DND-41 (cell line): ENCODE measurements around the gene PLEK.

Experiments used
- ATAC-seq: fragments of 200-7000 bp; cut with Tn5 transposase; 3 replicates; pipeline ENCODE4 v1.9.1; 2021; ENCODE audit warnings: low read depth; ENCODE audit not compliant: insufficient read depth
- DNase-seq: peaks from one replicate; pipeline ENCODE4 v3.0.0-alpha.2; 2020
- H2AFZ ChIP-seq: 2 replicates; pipeline ENCODE4 v1.6.0; 2012; ENCODE audit warnings: low read depth, low read length
- H3K27ac ChIP-seq: 2 replicates; pipeline ENCODE4 v1.5.1; 2012; ENCODE audit warnings: low read length, inconsistent platforms
- H3K27me3 ChIP-seq: fragments of 200-600 bp; sonication (generic); 2 replicates; pipeline ENCODE4 v1.6.0; 2012; ENCODE audit warnings: low read length, mild to moderate bottlenecking, inconsistent platforms; ENCODE audit not compliant: insufficient read depth, poor library complexity
- H3K36me3 ChIP-seq: 2 replicates; pipeline ENCODE4 v1.5.1; 2012; ENCODE audit warnings: low read length, inconsistent platforms; ENCODE audit not compliant: insufficient read depth
- H3K4me1 ChIP-seq: 2 replicates; pipeline ENCODE4 v1.5.1; 2012; ENCODE audit warnings: mild to moderate bottlenecking, low read length; ENCODE audit not compliant: insufficient read depth
- H3K4me2 ChIP-seq: 2 replicates; pipeline ENCODE4 v1.6.0; 2012; ENCODE audit warnings: mild to moderate bottlenecking, moderate library complexity, low read length, inconsistent platforms; ENCODE audit not compliant: insufficient read depth
- H3K4me3 ChIP-seq, 2 experiments: fragments of 200-600 bp in 1 of 2; shearing (Covaris generic) in 1 of 2; 2 replicates each; pipeline ENCODE4 v1.5.1; 2012 to 2016; ENCODE audit warnings: inconsistent platforms in 2 of 2, low read length in 2 of 2, mild to moderate bottlenecking in 2 of 2, low read depth in 1 of 2, moderate library complexity in 1 of 2
- H3K79me2 ChIP-seq: 2 replicates; pipeline ENCODE4 v1.6.0; 2012; ENCODE audit warnings: low read length, inconsistent platforms; ENCODE audit not compliant: insufficient read depth
- H3K9ac ChIP-seq: 2 replicates; pipeline ENCODE4 v1.6.0; 2012; ENCODE audit warnings: low read depth, mild to moderate bottlenecking, inconsistent platforms, low read length, moderate library complexity
- H3K9me3 ChIP-seq: 2 replicates; pipeline ENCODE4 v1.5.1; 2012; ENCODE audit warnings: low read length, moderate library complexity, mild to moderate bottlenecking, inconsistent platforms; ENCODE audit not compliant: insufficient read depth, severe bottlenecking
- H4K20me1 ChIP-seq: 2 replicates; pipeline ENCODE4 v1.6.0; 2012; ENCODE audit warnings: low read length; ENCODE audit not compliant: insufficient read depth
- EZH2 ChIP-seq: IDR thresholded peaks from 3 replicates; pipeline ENCODE4 v1.6.1; 2012; ENCODE audit warnings: borderline replicate concordance, low read depth, mild to moderate bottlenecking, moderate library complexity, low read length, inconsistent platforms; ENCODE audit not compliant: severe bottlenecking
- TF ChIP-seq, protein P1 (sequence below): IDR thresholded peaks from 2 replicates; pipeline ENCODE4 v1.5.1; 2012; ENCODE audit warnings: borderline replicate concordance, low read length, moderate library complexity, mild to moderate bottlenecking; ENCODE audit not compliant: poor library complexity, severe bottlenecking; ENCODE audit errors: extremely low read depth

Gene PLEK

DNA sequence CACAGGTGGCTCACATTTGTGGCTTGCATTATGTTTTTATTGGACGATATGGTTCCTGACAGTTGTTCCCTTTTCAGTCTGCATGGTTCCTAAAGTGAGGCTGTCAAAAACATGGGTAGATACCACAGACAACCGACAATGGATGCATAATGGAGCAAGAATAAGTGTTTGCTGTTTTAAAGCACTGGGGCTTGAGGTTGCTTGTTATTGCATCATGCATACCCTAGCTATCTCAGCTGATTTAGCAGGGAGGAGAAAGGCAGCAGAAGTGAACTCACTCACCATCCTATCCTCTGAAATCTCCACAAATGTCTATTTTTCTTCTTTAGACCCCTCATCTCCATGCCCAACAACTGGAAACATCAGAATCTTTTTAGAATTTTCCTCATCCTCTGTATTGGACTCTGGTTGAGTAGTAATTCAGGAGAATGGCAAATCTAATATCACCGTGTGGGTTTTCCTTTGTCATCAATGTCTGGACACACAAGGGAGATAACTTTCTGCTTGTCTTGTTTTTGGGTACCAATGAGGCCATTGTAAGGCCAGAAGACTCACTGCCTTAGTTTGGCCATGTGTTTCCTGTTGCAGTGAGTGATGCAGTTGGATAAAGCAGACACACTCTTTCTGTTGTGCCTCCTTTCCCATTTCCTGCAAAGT is 55.3 kb downstream of the PLEK start:
- peak overlapping the region; percentile 57 for H2AFZ ChIP-seq
- H3K9me3 ChIP-seq, result no peaks in the 10 kb centered on the region
- DNase-seq (peak; percentile 41), ATAC-seq (peak; percentile 76)
- no peak overlapping the region for H3K4me3 ChIP-seq
- TF ChIP-seq, protein P1, sequence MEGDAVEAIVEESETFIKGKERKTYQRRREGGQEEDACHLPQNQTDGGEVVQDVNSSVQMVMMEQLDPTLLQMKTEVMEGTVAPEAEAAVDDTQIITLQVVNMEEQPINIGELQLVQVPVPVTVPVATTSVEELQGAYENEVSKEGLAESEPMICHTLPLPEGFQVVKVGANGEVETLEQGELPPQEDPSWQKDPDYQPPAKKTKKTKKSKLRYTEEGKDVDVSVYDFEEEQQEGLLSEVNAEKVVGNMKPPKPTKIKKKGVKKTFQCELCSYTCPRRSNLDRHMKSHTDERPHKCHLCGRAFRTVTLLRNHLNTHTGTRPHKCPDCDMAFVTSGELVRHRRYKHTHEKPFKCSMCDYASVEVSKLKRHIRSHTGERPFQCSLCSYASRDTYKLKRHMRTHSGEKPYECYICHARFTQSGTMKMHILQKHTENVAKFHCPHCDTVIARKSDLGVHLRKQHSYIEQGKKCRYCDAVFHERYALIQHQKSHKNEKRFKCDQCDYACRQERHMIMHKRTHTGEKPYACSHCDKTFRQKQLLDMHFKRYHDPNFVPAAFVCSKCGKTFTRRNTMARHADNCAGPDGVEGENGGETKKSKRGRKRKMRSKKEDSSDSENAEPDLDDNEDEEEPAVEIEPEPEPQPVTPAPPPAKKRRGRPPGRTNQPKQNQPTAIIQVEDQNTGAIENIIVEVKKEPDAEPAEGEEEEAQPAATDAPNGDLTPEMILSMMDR, result no peak
- TF ChIP-seq EZH2, result no peak
- 0 out of 2 replicates have a peak overlapping the region, but pooled peaks have one; percentile 5 for H3K4me2 ChIP-seq
- no peak overlapping the region; the same call in 1 of the 2 replicates for H3K9ac ChIP-seq
- H3K36me3 ChIP-seq, result no peaks in the 10 kb centered on the region
- no peaks in the 10 kb centered on the region for H3K27me3 ChIP-seq
- no peaks in the 10 kb centered on the region for H4K20me1 ChIP-seq
- H3K27ac ChIP-seq, result peak overlapping the region; percentile 69; the same call in 1 of the 2 replicates
- no peaks in the 10 kb centered on the region for H3K79me2 ChIP-seq
- H3K4me1 ChIP-seq, result peaks cover 35% of the 10 kb centered on the region

DNA sequence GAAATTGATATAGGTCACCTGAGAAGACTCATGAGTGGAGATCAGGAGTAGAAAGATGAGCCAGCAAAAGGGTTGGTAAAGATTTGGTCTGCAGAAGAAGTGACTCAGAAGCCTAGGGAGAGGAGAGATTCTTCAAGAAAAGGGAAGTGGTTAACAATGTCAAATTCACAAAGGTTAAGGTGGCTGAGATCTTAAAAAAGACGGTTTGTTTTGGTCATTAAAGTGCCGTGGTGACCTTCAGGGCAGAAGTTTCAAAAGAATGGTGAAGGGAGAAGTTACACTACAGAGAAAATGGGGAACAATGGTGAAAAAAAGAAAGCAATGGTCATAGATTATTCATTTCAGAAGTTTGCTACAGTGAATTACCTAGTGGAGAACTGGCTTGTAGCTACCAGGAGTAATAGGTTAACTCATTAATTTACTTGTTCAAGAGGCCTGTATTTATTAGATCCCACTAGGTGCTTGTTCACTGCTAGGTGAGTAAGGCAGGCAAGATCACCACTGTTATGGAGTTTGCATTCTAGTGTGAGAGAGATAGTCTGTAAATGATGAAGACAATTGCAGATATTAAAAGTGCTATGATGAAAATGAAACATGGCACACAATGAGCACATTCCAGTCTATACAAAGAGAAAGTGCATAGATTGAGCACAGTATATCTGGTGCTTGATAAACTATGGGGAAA is 59.0 kb downstream of the PLEK start:
- Histone ChIP-seq H3K4me1 (peaks cover 20% of the 10 kb centered on the region), H3K36me3 (no peaks in the 10 kb centered on the region), H4K20me1 (no peaks in the 10 kb centered on the region), H3K9me3 (no peaks in the 10 kb centered on the region), H2AFZ (no peak overlapping the region), H3K27ac (no peak overlapping the region), H3K9ac (no peak overlapping the region), H3K4me3 (no peak overlapping the region), H3K27me3 (no peaks in the 10 kb centered on the region), H3K79me2 (no peaks in the 10 kb centered on the region), H3K4me2 (no peak overlapping the region)
- TF ChIP-seq, protein P1, result no peak
- TF ChIP-seq EZH2, result no peak
- DNase-seq (no peak), ATAC-seq (0 out of 3 replicates have a peak, but pooled peaks have one; percentile 23)

DNA sequence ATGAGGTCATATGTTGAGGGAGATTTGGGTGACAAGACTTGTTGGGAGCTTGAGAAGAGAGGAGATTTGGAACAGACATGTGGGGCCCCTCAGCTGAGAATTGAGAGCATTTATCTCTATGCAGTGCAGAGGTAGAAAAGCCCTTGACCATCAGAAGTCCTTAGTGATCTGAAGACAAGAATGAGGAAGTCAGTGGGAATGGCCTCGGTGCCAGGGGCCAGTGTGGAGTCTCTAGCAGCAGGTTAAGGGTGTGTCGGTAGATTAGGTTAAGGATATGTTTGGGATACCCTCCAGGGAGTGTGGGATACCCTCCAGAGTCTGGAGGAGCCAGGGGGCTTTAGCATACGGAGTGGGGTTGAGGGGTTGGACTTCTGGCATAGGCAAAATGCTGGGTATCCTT is 60.4 kb downstream of the PLEK start:
- Histone ChIP-seq H3K4me2 (no peak overlapping the region), H3K9me3 (no peaks in the 10 kb centered on the region), H3K36me3 (no peaks in the 10 kb centered on the region), H3K9ac (no peak overlapping the region), H2AFZ (no peak overlapping the region), H4K20me1 (no peaks in the 10 kb centered on the region), H3K4me3 (no peak overlapping the region), H3K27me3 (no peaks in the 10 kb centered on the region), H3K27ac (no peak overlapping the region), H3K4me1 (peaks cover 6% of the 10 kb centered on the region), H3K79me2 (no peaks in the 10 kb centered on the region)
- no peak for ATAC-seq
- TF ChIP-seq, protein P1, result no peak
- TF ChIP-seq EZH2, result no peak
- DNase-seq, result no peak
